ENCODE data around the gene QPCT.

QPCT gene

DNA sequence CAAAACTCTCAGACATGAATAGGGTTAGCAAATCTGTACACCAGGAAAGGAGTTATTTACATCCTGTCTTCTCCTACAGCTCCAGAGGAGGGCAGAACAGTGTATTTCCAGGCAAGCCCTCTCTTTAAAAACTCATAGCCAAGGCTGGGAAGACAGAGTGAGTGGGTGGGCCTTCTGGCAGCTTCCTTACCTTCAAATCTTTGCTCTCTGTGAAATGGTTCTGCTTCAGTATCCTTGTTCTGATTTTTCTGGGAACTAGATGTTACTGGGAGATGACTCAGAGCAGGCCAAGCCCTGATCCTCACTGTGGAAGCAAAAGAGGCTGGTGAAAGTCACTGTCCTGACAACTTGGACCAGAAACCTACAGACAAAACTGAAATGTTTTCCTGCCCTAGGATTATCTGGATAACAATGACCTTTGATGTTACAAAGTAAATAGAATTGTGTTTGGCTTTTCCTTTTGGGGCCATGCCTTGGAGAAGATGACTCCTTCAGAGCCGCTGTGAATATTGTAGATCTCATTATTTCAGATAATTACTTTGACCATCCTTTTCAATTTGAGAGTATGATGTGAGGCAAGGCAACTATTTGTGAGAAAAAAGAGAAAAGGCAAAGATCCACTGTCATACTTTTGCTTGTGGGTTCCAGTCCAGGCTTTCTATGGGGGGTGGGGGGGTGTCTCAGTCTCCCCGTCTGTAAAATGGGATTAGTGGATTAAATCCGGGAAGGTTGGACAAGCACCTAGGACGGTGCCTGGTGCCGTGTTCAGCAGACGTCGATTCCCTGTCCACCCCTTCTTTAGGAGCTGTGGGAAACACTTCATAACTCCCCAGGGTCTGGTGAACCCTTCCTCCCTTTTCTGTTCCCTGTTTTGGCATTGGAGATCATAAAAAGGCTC is 644 bp upstream of the QPCT start:
- peak overlapping the region; percentile 47 to 76 for H3K4me3 ChIP-seq (ENCODE audit: low read depth in 1 of 2, low read length in 2 of 2)
- H3K9me3 ChIP-seq (ENCODE audit: control insufficient read depth in 1 of 2, low read length in 2 of 2) = no peaks in the 10 kb centered on the region
- no peaks in the 10 kb centered on the region for H3K36me3 ChIP-seq (ENCODE audit: control insufficient read depth in 1 of 2, insufficient read depth in 2 of 2, low read length in 2 of 2)
- H3K27ac ChIP-seq (ENCODE audit: low read length) = peak overlapping the region; percentile 40
- H3K4me1 ChIP-seq (ENCODE audit: control insufficient read depth in 1 of 2, insufficient read depth in 2 of 2, low read length in 2 of 2) = peaks cover 0 to 11% of the 10 kb centered on the region in 2 donors
- H3K27me3 ChIP-seq (ENCODE audit: low read depth, low read length) = no peaks in the 10 kb centered on the region

DNA sequence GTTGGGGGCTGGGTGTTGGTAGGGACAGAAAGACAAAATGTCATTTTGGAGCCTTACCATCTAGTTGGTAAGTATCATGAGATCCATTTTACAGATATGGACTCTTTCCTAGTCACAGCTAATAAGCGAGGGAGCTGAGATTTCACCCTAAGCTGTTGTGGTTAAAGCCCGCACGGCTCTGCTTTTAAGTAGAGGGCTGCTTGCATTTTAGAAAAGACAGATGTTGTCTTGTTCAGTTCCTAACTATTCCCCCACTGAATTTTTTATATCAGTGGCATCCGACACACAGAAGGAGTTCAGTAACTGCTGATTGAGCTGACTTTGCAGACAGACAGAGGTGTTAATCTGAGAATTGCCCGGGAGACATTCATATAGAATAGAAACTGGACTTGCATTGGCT is 3.7 kb downstream of the QPCT start:
- Histone ChIP-seq H3K36me3 (ENCODE audit: control insufficient read depth in 1 of 2, insufficient read depth in 2 of 2, low read length in 2 of 2) (no peaks in the 10 kb centered on the region), H3K27ac (ENCODE audit: low read length) (no peak overlapping the region), H3K9me3 (ENCODE audit: control insufficient read depth in 1 of 2, low read length in 2 of 2) (no peaks in the 10 kb centered on the region), H3K27me3 (ENCODE audit: low read depth, low read length) (no peaks in the 10 kb centered on the region), H3K4me3 (ENCODE audit: low read depth in 1 of 2, low read length in 2 of 2) (no peak overlapping the region), H3K4me1 (ENCODE audit: control insufficient read depth in 1 of 2, insufficient read depth in 2 of 2, low read length in 2 of 2) (peaks cover 5 to 11% of the 10 kb centered on the region in 2 donors)

- no peak overlapping the region for H3K27ac ChIP-seq (ENCODE audit: low read length)
- H3K4me1 ChIP-seq (ENCODE audit: control insufficient read depth in 1 of 2, insufficient read depth in 2 of 2, low read length in 2 of 2) = peaks cover 2 to 5% of the 10 kb centered on the region in 2 donors
- H3K4me3 ChIP-seq (ENCODE audit: low read depth in 1 of 2, low read length in 2 of 2) = no peak overlapping the region
- H3K9me3 ChIP-seq (ENCODE audit: control insufficient read depth in 1 of 2, low read length in 2 of 2) = no peaks in the 10 kb centered on the region
- no peaks in the 10 kb centered on the region for H3K36me3 ChIP-seq (ENCODE audit: control insufficient read depth in 1 of 2, insufficient read depth in 2 of 2, low read length in 2 of 2)
- no peaks in the 10 kb centered on the region for H3K27me3 ChIP-seq (ENCODE audit: low read depth, low read length)
These were observed 4.9 kb downstream of the QPCT start for GRCh38 chr2:37349231-37349860.

DNA sequence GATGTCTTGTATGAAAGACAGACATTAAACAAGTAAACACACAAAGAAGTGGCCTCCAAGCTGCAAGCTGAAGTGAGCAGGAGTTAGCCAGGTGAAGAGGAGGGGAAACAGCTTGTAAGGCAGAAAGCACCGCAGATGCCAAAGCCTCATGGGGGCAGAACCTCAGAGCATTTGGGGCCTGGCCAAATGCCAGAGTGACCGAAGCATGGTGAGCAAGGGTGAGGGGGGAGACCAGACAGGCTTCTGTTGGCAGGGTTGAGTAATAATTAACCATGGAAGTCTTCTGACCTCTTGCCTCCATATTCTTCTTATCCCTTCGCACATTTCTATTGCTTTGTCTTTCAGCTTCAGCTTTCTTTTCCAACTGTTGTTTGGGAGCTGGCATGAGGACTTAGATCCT is 5.6 kb downstream of the QPCT start:
- Histone ChIP-seq H3K9me3 (ENCODE audit: control insufficient read depth in 1 of 2, low read length in 2 of 2) (no peaks in the 10 kb centered on the region), H3K4me1 (ENCODE audit: control insufficient read depth in 1 of 2, insufficient read depth in 2 of 2, low read length in 2 of 2) (peaks cover 0 to 5% of the 10 kb centered on the region in 2 donors), H3K36me3 (ENCODE audit: control insufficient read depth in 1 of 2, insufficient read depth in 2 of 2, low read length in 2 of 2) (no peaks in the 10 kb centered on the region), H3K27ac (ENCODE audit: low read length) (no peak overlapping the region), H3K27me3 (ENCODE audit: low read depth, low read length) (no peaks in the 10 kb centered on the region), H3K4me3 (ENCODE audit: low read depth in 1 of 2, low read length in 2 of 2) (no peak overlapping the region)

DNA sequence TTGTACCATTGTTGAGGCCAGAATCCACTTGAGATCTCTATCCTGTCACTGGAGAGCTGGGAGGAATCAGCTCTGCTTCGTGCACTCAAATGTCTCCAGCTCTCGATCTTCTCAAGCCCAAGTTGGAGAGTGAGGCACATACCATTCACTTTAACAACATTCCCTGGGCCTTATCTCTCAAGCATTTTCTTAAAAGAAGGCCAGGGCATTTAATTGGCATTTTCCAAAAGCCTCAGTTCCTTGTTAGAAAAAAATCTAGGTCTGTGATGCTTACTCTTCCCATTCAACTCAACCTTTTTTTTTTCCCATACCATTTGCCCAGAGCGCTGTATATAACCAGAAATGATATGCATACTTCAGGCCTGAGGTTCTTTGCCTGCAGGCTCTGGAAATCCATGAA is 10.1 kb downstream of the QPCT start:
- no peak overlapping the region for H3K27ac ChIP-seq (ENCODE audit: low read length)

DNA sequence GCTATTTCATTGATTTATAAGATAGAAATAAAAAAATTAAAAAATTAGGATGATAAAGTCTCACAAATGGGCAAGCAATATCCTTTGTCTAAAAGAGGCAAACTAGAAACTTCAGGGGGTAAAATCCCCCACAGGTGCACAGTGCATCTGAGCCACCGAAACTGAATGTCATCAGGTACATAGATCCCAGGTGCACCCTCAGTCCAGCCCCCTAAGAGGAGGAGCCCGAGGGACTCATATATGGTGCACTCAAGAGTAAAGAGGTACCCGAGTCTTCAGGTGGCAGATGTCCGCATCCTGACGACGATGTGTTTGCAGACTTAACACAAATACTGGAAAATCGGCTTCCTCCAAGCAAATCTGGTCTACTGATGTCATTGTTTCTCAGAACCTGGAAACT is 11.3 kb downstream of the QPCT start:
- Histone ChIP-seq H3K4me3 (ENCODE audit: low read depth in 1 of 2, low read length in 2 of 2) (no peak overlapping the region), H3K27me3 (ENCODE audit: low read depth, low read length) (no peaks in the 10 kb centered on the region), H3K36me3 (ENCODE audit: control insufficient read depth in 1 of 2, insufficient read depth in 2 of 2, low read length in 2 of 2) (no peaks in the 10 kb centered on the region), H3K27ac (ENCODE audit: low read length) (no peak overlapping the region), H3K4me1 (ENCODE audit: control insufficient read depth in 1 of 2, insufficient read depth in 2 of 2, low read length in 2 of 2) (no peaks in the 10 kb centered on the region), H3K9me3 (ENCODE audit: control insufficient read depth in 1 of 2, low read length in 2 of 2) (no peaks in the 10 kb centered on the region)

More for the DNA sequence above, 10.1 kb downstream of the QPCT start:
- H3K27me3 ChIP-seq (ENCODE audit: low read depth, low read length) = no peaks in the 10 kb centered on the region
- no peaks in the 10 kb centered on the region for H3K36me3 ChIP-seq (ENCODE audit: control insufficient read depth in 1 of 2, insufficient read depth in 2 of 2, low read length in 2 of 2)
- H3K4me3 ChIP-seq (ENCODE audit: low read depth in 1 of 2, low read length in 2 of 2) = no peak overlapping the region
- peaks cover 0 to 5% of the 10 kb centered on the region in 2 donors for H3K4me1 ChIP-seq (ENCODE audit: control insufficient read depth in 1 of 2, insufficient read depth in 2 of 2, low read length in 2 of 2)
- H3K9me3 ChIP-seq (ENCODE audit: control insufficient read depth in 1 of 2, low read length in 2 of 2) = no peaks in the 10 kb centered on the region

DNA sequence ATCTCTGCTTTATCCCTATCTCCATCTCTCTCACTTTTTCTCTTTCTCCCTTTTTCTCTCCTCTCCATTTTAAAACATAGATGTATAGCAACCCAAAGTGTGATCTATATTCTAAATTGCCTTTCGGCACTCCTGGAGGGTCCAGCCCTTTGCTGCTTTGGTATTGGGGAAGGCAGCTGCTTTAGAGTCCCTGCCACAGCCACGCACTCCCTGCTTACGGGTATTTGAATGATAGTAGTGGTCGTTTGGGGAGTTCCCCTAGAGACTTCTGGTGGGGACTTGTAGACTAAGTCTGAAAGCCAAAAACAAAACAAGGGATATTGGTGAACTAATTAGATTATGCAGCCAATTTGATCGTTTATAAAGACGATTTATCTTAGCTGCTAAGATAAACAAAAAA is 11.9 kb downstream of the QPCT start:
- no peaks in the 10 kb centered on the region for H3K36me3 ChIP-seq (ENCODE audit: control insufficient read depth in 1 of 2, insufficient read depth in 2 of 2, low read length in 2 of 2)
- H3K4me1 ChIP-seq (ENCODE audit: control insufficient read depth in 1 of 2, insufficient read depth in 2 of 2, low read length in 2 of 2) = no peaks in the 10 kb centered on the region
- no peak overlapping the region for H3K27ac ChIP-seq (ENCODE audit: low read length)
- no peaks in the 10 kb centered on the region for H3K27me3 ChIP-seq (ENCODE audit: low read depth, low read length)
- no peak overlapping the region for H3K4me3 ChIP-seq (ENCODE audit: low read depth in 1 of 2, low read length in 2 of 2)
- no peaks in the 10 kb centered on the region for H3K9me3 ChIP-seq (ENCODE audit: control insufficient read depth in 1 of 2, low read length in 2 of 2)

GRCh38 chr2:37357069-37357468 is 12.6 kb downstream of the QPCT start:
- Histone ChIP-seq H3K36me3 (ENCODE audit: control insufficient read depth in 1 of 2, insufficient read depth in 2 of 2, low read length in 2 of 2) (no peaks in the 10 kb centered on the region), H3K27ac (ENCODE audit: low read length) (no peak overlapping the region)

GRCh38 chr2:37357530-37357929 is 13.1 kb downstream of the QPCT start:
- H3K27me3 ChIP-seq (ENCODE audit: low read depth, low read length) = no peaks in the 10 kb centered on the region
- no peaks in the 10 kb centered on the region for H3K36me3 ChIP-seq (ENCODE audit: control insufficient read depth in 1 of 2, insufficient read depth in 2 of 2, low read length in 2 of 2)
- H3K27ac ChIP-seq (ENCODE audit: low read length) = no peak overlapping the region
- H3K4me1 ChIP-seq (ENCODE audit: control insufficient read depth in 1 of 2, insufficient read depth in 2 of 2, low read length in 2 of 2) = no peaks in the 10 kb centered on the region
- no peak overlapping the region for H3K4me3 ChIP-seq (ENCODE audit: low read depth in 1 of 2, low read length in 2 of 2)
- no peaks in the 10 kb centered on the region for H3K9me3 ChIP-seq (ENCODE audit: control insufficient read depth in 1 of 2, low read length in 2 of 2)

More at GRCh38 chr2:37357069-37357468, 12.6 kb downstream of the QPCT start:
- Histone ChIP-seq H3K4me1 (ENCODE audit: control insufficient read depth in 1 of 2, insufficient read depth in 2 of 2, low read length in 2 of 2) (no peaks in the 10 kb centered on the region), H3K4me3 (ENCODE audit: low read depth in 1 of 2, low read length in 2 of 2) (no peak overlapping the region), H3K27me3 (ENCODE audit: low read depth, low read length) (no peaks in the 10 kb centered on the region), H3K9me3 (ENCODE audit: control insufficient read depth in 1 of 2, low read length in 2 of 2) (no peaks in the 10 kb centered on the region)

- no peaks in the 10 kb centered on the region for H3K4me1 ChIP-seq (ENCODE audit: control insufficient read depth in 1 of 2, insufficient read depth in 2 of 2, low read length in 2 of 2)
- no peaks in the 10 kb centered on the region for H3K27me3 ChIP-seq (ENCODE audit: low read depth, low read length)
- no peak overlapping the region for H3K27ac ChIP-seq (ENCODE audit: low read length)
- H3K4me3 ChIP-seq (ENCODE audit: low read depth in 1 of 2, low read length in 2 of 2) = no peak overlapping the region
- H3K36me3 ChIP-seq (ENCODE audit: control insufficient read depth in 1 of 2, insufficient read depth in 2 of 2, low read length in 2 of 2) = no peaks in the 10 kb centered on the region
- no peaks in the 10 kb centered on the region for H3K9me3 ChIP-seq (ENCODE audit: control insufficient read depth in 1 of 2, low read length in 2 of 2)
These were observed 14.0 kb downstream of the QPCT start for GRCh38 chr2:37358466-37358865.

DNA sequence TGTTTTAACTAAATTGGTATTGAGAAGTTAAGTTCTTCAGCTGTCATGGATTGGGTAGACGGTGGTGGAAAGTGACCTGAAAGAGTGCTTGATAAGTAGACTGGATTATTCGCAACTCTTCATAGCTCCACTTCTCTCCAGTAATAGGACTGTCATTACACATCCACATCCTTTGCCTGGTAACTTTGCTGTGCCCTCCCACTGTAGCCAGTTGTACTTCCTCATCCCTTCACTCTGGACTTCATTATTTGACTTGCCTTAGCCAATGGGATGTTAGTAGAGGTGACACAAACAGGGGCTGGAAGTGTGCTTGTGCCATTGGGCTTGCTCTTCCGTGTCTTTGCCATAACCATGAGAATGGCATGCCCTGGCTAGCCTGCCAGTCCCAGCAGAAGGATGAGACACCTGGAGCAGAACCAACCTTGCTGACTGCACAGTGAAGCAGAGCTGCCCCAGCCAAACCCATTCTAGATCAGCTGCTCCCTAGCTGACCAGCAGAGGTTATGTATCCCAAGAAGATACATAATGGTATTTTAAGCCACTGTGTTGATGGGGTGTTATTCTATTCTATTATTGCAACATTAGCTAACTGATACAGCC is 16.9 kb downstream of the QPCT start:
- H3K4me3 ChIP-seq (ENCODE audit: low read depth in 1 of 2, low read length in 2 of 2) = no peak overlapping the region
- no peaks in the 10 kb centered on the region for H3K36me3 ChIP-seq (ENCODE audit: control insufficient read depth in 1 of 2, insufficient read depth in 2 of 2, low read length in 2 of 2)
- H3K27me3 ChIP-seq (ENCODE audit: low read depth, low read length) = no peaks in the 10 kb centered on the region
- no peaks in the 10 kb centered on the region for H3K9me3 ChIP-seq (ENCODE audit: control insufficient read depth in 1 of 2, low read length in 2 of 2)
- no peak overlapping the region for H3K27ac ChIP-seq (ENCODE audit: low read length)
- no peaks in the 10 kb centered on the region for H3K4me1 ChIP-seq (ENCODE audit: control insufficient read depth in 1 of 2, insufficient read depth in 2 of 2, low read length in 2 of 2)

Data from muscle layer of duodenum (tissue), 2 donors.